SH-SY5Y (cell line): ENCODE results near the gene DNAH1.

ENCODE experiments used
- GATA2 ChIP-seq: IDR thresholded peaks from 2 replicates; pipeline ENCODE4 v1.6.1; 2011; ENCODE audit warnings: mild to moderate bottlenecking, low read depth, low read length
- GATA3 ChIP-seq: IDR thresholded peaks from 2 replicates; pipeline ENCODE4 v1.6.1; 2011; ENCODE audit warnings: low read depth, mild to moderate bottlenecking, low read length, moderate library complexity

GRCh38 chr3:52441091-52441771 lies 125.1 kb downstream of the DNAH1 start:
- TF ChIP-seq GATA3 (no peak), GATA2 (no peak)
